COLO668 (cell line): ENCODE data around the gene TMEM186.
"Not testable (repeated sequence)": the region's sequence is repeated elsewhere in the genome, so short reads cannot be mapped to it uniquely, and the experiment has no call there.

Experiments used
- DNase-seq: peaks from one replicate; lab custom pipeline; 2025; ENCODE audit not compliant: unreplicated experiment; lab: John Stamatoyannopoulos, UW

The TMEM186 gene

GRCh38 chr16:8775359-8775758, 22.1 kb downstream of the TMEM186 start:
- DNase-seq, result no peak

GRCh38 chr16:8774208-8774607, 23.2 kb downstream of the TMEM186 start:
- DNase-seq, result no peak

DNA sequence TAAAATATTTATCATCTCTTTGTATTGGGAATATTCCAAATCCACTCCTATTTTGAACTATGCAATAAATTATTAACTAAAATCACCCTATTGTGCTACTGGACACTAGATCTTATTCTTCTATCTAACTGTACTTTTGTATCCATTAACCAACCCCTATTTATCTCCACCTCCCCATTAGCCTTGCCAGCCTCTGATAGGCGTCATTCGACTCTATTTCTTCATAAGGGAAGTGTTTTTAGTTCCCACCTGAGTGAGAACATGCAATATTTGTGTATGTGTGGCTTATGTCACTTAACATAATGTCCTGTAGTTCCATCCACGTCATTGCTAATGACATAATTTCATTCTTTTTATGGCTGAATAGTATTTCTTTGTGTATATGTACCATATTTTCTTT, 23.9 kb downstream of the TMEM186 start:
- no peak for DNase-seq

- no peak for DNase-seq
Measured at GRCh38 chr16:8768692-8769091, 28.7 kb downstream of the TMEM186 start.

DNA sequence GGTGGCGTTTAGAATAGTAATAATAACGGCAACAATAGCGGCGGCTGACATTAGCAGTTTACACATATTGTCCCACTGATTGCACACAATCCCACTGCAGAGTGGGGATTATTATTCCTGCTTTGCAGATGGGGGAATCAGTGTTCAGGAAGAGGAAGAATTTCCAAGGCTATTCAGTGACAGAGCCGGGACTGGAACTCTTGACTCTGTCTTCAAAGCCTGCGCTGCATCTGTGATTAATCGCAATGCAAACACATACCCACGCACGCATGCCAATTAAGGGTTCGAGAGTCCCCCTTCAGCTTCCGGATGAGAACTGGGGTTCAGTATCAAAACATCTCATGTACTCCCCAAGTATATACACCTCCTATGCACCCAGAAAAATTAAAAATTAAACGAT, 29.2 kb downstream of the TMEM186 start:
- no peak for DNase-seq

DNA sequence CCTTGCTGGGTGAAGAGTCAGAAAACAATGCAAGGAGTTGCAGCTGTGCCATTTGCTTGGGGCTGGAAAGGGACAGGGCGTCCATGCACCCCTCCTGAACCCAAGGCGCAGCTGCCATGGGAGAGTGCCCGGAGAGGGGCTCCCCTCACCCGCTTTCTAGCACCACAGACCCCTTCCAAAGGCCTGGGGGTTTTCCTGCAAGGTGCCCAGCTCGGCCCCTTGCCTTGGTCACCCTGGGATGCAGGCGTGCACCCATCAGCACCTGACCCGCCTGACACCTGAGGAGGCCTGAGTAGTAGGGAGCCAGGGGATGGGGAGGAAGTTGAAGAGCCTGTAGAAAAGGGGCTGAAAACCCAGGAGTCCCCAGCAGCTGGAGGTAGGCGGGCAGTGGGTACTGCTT, 30.3 kb downstream of the TMEM186 start:
- DNase-seq, result no peak

- no peak for DNase-seq
Measured at GRCh38 chr16:8764525-8765250, 32.8 kb downstream of the TMEM186 start.

- DNase-seq, result no peak
Measured at GRCh38 chr16:8763899-8764298, 33.5 kb downstream of the TMEM186 start.

DNA sequence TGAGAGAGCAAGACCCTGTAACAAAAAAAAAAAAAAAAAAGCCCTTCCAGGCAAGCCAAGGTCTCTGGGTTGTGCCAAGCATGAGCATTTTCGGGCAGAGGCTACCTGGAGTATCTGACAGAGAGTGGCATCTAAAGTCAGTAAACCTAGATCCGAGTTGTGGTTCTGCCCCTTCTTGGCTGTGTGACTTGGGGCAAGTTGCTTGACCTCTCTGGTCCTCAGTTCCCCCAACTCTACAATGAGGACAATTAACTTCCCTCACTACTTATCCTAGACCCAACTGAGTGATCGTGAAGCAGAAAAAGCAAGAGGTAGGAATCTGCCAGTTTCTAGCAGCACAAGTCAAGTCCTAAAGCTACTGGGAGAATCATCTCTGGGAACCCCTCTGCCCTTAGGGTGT, 34.4 kb downstream of the TMEM186 start:
- DNase-seq, result no peak

- DNase-seq, result no peak
Measured at GRCh38 chr16:8762254-8762653, 35.2 kb downstream of the TMEM186 start.

DNA sequence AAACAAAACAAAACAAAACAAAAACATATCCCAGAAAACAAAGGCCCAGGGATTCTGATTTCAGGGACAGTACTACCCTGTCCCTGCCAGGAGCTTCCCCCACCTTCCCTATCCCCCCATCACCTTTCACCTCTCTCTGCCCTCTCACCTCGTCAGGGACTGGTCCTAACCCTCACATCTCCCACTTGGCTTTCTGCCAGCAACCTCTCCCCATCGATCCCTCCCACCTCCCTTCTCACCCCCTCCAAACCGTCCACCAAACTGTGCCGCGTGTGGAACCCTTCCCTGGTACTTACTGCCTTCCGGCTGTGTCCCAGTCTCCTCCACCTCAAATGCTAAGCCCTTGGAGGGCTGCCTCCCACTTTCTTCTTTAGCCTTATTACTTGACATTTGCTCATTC, 36.4 kb downstream of the TMEM186 start:
- DNase-seq, result no peak

- DNase-seq, result no peak
Measured at GRCh38 chr16:8760021-8760420, 37.4 kb downstream of the TMEM186 start.

DNA sequence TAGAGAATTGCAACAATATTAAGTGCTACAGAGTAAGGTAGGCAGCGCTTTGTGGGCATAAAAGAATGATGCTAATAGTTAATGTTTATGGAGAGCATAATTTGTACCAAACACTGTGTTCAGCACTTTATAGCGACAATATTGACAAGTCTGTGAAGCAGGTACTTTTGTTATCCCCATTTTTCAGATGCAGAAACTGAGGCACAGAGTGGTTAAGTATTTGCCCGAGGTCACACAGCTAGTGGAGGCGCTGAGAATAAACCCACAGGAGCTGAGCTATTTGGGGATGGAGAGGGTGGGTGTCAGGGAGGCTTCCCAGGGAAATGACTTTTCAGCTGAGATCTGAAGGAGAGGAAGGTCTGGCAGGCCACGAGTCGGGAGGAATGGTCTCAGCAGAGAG, 39.4 kb downstream of the TMEM186 start:
- no peak for DNase-seq

DNA sequence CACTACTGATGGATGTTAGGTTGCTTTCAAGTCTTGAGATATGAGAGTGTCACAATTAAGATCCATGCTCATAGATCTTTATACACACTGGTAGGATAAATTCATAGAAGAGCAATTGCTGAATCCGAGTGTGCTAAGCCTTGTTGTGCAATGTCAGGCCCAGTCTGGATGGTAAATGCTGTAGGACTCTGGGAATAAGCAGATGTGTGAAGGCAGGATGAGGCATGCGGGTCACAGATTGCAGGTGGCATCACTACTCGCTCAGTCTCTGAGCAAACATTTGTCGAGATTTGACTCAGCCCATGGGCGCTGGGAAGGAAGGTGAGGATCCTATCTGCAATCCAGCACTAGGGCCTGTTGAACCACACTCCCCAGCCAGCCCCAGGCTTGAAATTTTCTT, 40.7 kb downstream of the TMEM186 start:
- no peak for DNase-seq

DNA sequence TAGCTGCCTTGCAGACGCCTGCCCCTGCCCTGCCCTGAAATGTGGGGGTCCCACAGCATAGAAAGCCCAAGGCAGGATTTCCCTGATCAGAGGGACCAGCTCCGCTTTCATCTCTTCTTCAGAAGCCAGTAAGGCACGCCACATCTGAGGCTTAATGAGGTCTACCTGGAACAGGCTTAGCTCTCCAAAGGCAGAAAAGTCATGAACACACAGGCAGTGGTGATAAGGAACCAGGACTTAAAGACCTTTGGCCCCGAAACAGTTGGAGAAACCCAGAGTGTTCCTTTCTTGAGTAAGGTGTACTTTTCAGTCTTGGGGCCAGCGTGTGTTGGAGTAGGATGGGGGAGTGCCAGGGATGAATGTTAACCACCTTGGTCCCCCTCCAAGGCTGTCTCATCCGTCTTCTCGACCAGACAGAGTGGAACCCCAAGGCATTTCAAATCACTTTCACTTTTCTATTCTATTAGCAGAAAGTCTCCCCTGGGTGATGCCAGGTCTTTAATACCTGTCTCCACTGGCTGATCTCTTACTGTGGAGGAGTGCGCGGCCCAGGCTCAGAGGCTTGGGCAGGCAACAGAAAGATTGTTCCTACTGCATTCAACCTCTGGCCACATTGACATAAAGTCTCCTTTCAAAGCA, 43.9 kb downstream of the TMEM186 start:
- no peak for DNase-seq

DNA sequence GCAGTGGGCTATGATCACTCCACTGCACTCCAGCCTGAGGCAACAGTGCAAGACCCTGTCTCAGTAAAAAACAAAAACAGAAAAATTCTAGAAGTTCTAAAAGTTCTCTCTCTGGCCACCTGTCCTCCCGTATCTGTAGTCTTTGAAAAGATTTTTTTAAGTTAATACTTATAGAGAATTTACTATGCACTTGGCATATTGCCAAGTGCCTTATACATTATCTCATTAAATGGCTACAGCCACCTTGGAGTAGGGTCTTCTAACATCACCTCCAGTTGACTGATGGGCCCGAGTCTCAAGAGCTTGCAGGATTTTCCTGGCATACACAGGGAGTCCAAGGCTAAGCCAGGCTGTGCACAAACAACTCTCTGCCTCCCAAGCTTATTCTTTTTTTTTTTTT, 44.7 kb downstream of the TMEM186 start:
- no peak for DNase-seq

DNA sequence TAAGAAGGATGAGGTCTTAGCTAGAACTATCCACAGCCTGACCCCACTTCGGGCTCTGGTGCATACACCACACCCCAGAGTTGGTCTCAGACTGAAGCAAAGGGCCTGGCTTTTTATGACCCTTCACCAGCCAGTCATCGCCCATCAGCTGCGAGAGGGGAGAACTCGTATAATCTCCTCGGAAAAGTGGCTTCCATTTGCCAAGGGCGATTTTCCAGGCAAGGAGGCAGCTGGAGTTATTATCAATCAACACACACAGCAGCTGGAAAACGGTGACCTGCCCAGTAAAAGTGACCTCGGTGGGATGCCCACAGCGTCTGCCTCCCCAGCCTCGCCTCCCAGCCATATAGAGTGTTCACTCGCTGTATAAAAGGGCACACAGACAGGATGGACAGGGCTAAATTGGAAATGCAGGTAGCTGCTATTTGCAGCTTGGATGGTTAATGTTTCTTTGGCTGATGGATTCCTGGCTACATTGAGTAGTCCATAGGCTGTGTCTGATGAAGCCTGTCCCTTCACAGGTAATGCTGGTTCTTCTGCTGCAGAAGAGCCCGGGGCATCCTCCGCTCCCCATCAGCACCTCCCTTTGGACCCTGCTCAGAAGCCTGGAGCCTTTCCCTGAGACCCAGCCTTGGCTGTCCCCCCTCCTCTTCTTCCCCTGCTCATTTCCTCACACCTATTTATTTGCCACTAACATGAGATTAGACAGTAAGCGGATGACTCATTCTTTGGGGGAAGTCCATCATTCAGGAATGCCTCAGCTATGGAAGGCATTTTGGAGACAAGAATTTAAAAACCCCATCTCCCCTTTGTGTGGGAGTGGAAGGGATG, 45.7 kb downstream of the TMEM186 start:
- DNase-seq, result no peak

GRCh38 chr16:8748944-8749343, 48.5 kb downstream of the TMEM186 start:
- DNase-seq, result not testable (repeated sequence)
